H9 (cell line): Measurements from ENCODE around the gene DLGAP4. TPM values are rescaled to one million over a fixed set of nuclear protein-coding genes. Genes with fewer than 3 reads are reported as not detected.

ENCODE experiments used
- DNase-seq: peaks from one replicate; pipeline ENCODE4 v3.0.0-alpha.2; 2017
- H2AFZ ChIP-seq: one replicate; pipeline ENCODE4 v1.6.1; 2013; ENCODE audit warnings: mild to moderate bottlenecking, low read length, control low read depth, moderate library complexity
- H2AK5ac ChIP-seq: 2 replicates; pipeline ENCODE4 v1.6.1; 2013; ENCODE audit warnings: low read length, control low read depth, mixed read lengths; ENCODE audit not compliant: insufficient read length
- H2BK120ac ChIP-seq: one replicate; pipeline ENCODE4 v1.6.1; 2013; ENCODE audit warnings: low read depth, mild to moderate bottlenecking, low read length, control low read depth, inconsistent platforms; ENCODE audit not compliant: poor library complexity, severe bottlenecking
- H2BK12ac ChIP-seq: 2 replicates; pipeline ENCODE4 v1.6.1; 2013; ENCODE audit warnings: low read length, control low read depth, mixed read lengths, low read depth; ENCODE audit not compliant: insufficient read length
- H2BK15ac ChIP-seq: 2 replicates; pipeline ENCODE4 v1.6.1; 2013; ENCODE audit warnings: low read depth, low read length, control low read depth
- H2BK20ac ChIP-seq: one replicate; pipeline ENCODE4 v1.6.1; 2013; ENCODE audit warnings: low read depth, mild to moderate bottlenecking, low read length, control low read depth, inconsistent platforms; ENCODE audit not compliant: poor library complexity, severe bottlenecking
- H2BK5ac ChIP-seq: 2 replicates; pipeline ENCODE4 v1.6.1; 2013; ENCODE audit warnings: low read length, control low read depth, mixed read lengths; ENCODE audit not compliant: insufficient read length
- H3K14ac ChIP-seq: 2 replicates; pipeline ENCODE4 v1.6.1; 2013; ENCODE audit warnings: low read length, control low read depth; ENCODE audit not compliant: insufficient read depth
- H3K18ac ChIP-seq: 2 replicates; pipeline ENCODE4 v1.6.1; 2013; ENCODE audit warnings: low read depth, mild to moderate bottlenecking, mixed read lengths, low read length, control low read depth; ENCODE audit not compliant: insufficient read length
- H3K23ac ChIP-seq: 2 replicates; pipeline ENCODE4 v1.6.1; 2013; ENCODE audit warnings: low read length, control low read depth, mixed read lengths, low read depth; ENCODE audit not compliant: insufficient read length
- H3K23me2 ChIP-seq: 2 replicates; pipeline ENCODE4 v1.6.1; 2013; ENCODE audit warnings: low read depth, mild to moderate bottlenecking, mixed read lengths, low read length, control low read depth; ENCODE audit not compliant: insufficient read length, poor library complexity, severe bottlenecking
- H3K27ac ChIP-seq: 2 replicates; pipeline ENCODE4 v1.5.1; 2013; ENCODE audit warnings: low read length, control low read depth, mixed read lengths, low read depth; ENCODE audit not compliant: insufficient read length
- H3K27me3 ChIP-seq: 2 replicates; pipeline ENCODE4 v1.6.1; 2013; ENCODE audit warnings: low read length, control low read depth, inconsistent platforms; ENCODE audit not compliant: insufficient read depth
- H3K4ac ChIP-seq: 2 replicates; pipeline ENCODE4 v1.6.1; 2013; ENCODE audit warnings: low read depth, mild to moderate bottlenecking, control low read depth, inconsistent platforms, low read length, moderate library complexity
- H3K4me1 ChIP-seq: 2 replicates; pipeline ENCODE4 v1.6.1; 2013; ENCODE audit warnings: low read length, control low read depth, inconsistent platforms; ENCODE audit not compliant: insufficient read depth
- H3K4me2 ChIP-seq: 2 replicates; pipeline ENCODE4 v1.6.1; 2013; ENCODE audit warnings: low read length, control low read depth, mixed read lengths; ENCODE audit not compliant: insufficient read length, insufficient read depth
- H3K56ac ChIP-seq: 2 replicates; pipeline ENCODE4 v1.6.1; 2013; ENCODE audit warnings: low read depth, mild to moderate bottlenecking, mixed read lengths, low read length, control low read depth; ENCODE audit not compliant: insufficient read length
- H3K79me1 ChIP-seq: 2 replicates; pipeline ENCODE4 v1.6.1; 2013; ENCODE audit warnings: low read depth, mild to moderate bottlenecking, moderate library complexity, low read length, control low read depth, inconsistent platforms; ENCODE audit not compliant: insufficient read depth, poor library complexity, severe bottlenecking
- H3K79me2 ChIP-seq: 2 replicates; pipeline ENCODE4 v1.6.1; 2013; ENCODE audit warnings: low read length, control low read depth, inconsistent platforms; ENCODE audit not compliant: insufficient read depth
- H3K9ac ChIP-seq: 2 replicates; pipeline ENCODE4 v1.6.1; 2013; ENCODE audit warnings: low read length, control low read depth, mixed read lengths; ENCODE audit not compliant: insufficient read length; ENCODE audit errors: extremely low read depth
- H3K9me3 ChIP-seq: one replicate; pipeline ENCODE4 v1.6.1; 2013; ENCODE audit warnings: low read depth, low read length, inconsistent platforms; ENCODE audit not compliant: control insufficient read depth
- H3T11ph ChIP-seq: one replicate; pipeline ENCODE4 v1.6.1; 2013; ENCODE audit warnings: mild to moderate bottlenecking, low read length, control low read depth, inconsistent platforms
- H4K20me1 ChIP-seq: one replicate; pipeline ENCODE4 v1.6.1; 2013; ENCODE audit not compliant: control insufficient read depth, insufficient read length, insufficient read depth
- H4K5ac ChIP-seq: 2 replicates; pipeline ENCODE4 v1.6.1; 2013; ENCODE audit warnings: low read depth, mild to moderate bottlenecking, mixed read lengths, low read length, control low read depth; ENCODE audit not compliant: insufficient read length
- H4K8ac ChIP-seq: replicated peaks from 2 replicates; pipeline ENCODE4 v1.6.1; 2013; ENCODE audit warnings: low read length, control low read depth, mixed read lengths, low read depth; ENCODE audit not compliant: insufficient read length
- H4K91ac ChIP-seq: 2 replicates; pipeline ENCODE4 v1.6.1; 2013; ENCODE audit warnings: low read depth, mild to moderate bottlenecking, moderate library complexity, mixed read lengths, low read length, control low read depth; ENCODE audit not compliant: insufficient read length
- H3K27ac Mint-ChIP-seq, 3 experiments: 2 replicates in 2 of 3; 3 replicates in 1 of 3; pipeline ENCODE4 v1.8.0; 2020 to 2021; ENCODE audit warnings: mixed read lengths in 3 of 3, mild to moderate bottlenecking in 1 of 3, moderate library complexity in 1 of 3
- H3K27me3 Mint-ChIP-seq: 2 replicates; pipeline ENCODE4 v1.8.0; 2021; ENCODE audit warnings: low read depth, mild to moderate bottlenecking, moderate library complexity, mixed read lengths
- H3K36me3 Mint-ChIP-seq, 3 experiments: 2 replicates in 2 of 3; 3 replicates in 1 of 3; pipeline ENCODE4 v1.8.0; 2020 to 2021; ENCODE audit warnings: low read depth in 3 of 3, mixed read lengths in 3 of 3; ENCODE audit not compliant: insufficient read depth in 1 of 3
- H3K4me1 Mint-ChIP-seq, 2 experiments: 2 replicates each; pipeline ENCODE4 v1.8.0; 2020; ENCODE audit warnings: mixed read lengths in 2 of 2
- H3K4me3 Mint-ChIP-seq, 2 experiments: 2 replicates in 1 of 2; 3 replicates in 1 of 2; pipeline ENCODE4 v1.8.0; 2020 to 2021; ENCODE audit warnings: mild to moderate bottlenecking in 2 of 2, mixed read lengths in 2 of 2, moderate library complexity in 1 of 2
- H3K9me3 Mint-ChIP-seq, 2 experiments: 2 replicates in 1 of 2; 3 replicates in 1 of 2; pipeline ENCODE4 v1.8.0; 2020; ENCODE audit warnings: mild to moderate bottlenecking in 2 of 2, mixed read lengths in 2 of 2, moderate library complexity in 1 of 2
- WGBS: extraction: QIAGEN DNeasy Blood & Tissue Kit; methylation state at CpG from one replicate; pipeline ENCODE4 v1.1.7; 2013; ENCODE audit warnings: missing lambda C conversion rate, low lambda C conversion rate, mixed read lengths; ENCODE audit not compliant: insufficient read length; ENCODE audit errors: extremely low coverage; 5-methylcytosine and 5-hydroxymethylcytosine counted together
- total RNA-seq: library from RNA; stranded (reverse); gene quantifications from 2 replicates; pipeline ENCODE4 v1.2.1, GENCODE V29; 2021
- TF ChIP-seq, protein P1 (sequence below): fragments of 200-600 bp; sonication (generic); conservative IDR thresholded peaks from 3 replicates; pipeline ENCODE4 v1.8.0; 2021; ENCODE audit warnings: antibody characterized with exemption, mild to moderate bottlenecking

The DLGAP4 gene
- total RNA-seq, 1 experiment from 2014 or later, result 48.0 TPM

DNA sequence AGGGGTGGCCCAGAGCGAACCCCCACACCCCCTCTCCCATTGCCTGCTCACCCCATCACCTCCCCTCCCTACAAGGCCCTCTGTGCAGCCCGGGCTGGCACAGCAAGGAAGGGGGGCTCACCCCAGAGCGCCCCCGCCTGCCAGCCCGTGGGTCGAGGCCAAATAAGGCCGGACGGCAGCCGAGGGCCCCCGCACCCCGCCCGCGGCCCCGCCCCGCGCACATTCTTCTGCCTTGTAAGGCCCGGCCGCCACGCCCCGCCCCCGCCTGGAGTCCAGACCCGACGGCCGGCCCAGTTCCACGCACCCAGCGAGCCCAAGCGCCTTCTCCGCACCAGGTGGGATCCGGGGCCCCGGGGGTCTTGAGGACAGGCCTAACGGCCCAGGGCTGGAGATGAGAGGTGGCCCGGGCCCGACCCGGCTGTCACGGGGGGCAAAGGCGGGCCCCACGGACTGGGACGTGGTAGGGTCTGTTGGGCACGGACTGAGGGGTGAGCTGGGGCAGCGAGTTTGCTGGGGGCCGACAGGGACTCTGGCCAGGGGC lies 235.2 kb downstream of the DLGAP4 start, which contains the start of gene MYL9:
Gene MYL9 (plus strand): TSS at position 293 of the 541 bp plus-strand sequence. CDS start 3,366 bp downstream, outside the sequence.
- TF ChIP-seq, protein P1, sequence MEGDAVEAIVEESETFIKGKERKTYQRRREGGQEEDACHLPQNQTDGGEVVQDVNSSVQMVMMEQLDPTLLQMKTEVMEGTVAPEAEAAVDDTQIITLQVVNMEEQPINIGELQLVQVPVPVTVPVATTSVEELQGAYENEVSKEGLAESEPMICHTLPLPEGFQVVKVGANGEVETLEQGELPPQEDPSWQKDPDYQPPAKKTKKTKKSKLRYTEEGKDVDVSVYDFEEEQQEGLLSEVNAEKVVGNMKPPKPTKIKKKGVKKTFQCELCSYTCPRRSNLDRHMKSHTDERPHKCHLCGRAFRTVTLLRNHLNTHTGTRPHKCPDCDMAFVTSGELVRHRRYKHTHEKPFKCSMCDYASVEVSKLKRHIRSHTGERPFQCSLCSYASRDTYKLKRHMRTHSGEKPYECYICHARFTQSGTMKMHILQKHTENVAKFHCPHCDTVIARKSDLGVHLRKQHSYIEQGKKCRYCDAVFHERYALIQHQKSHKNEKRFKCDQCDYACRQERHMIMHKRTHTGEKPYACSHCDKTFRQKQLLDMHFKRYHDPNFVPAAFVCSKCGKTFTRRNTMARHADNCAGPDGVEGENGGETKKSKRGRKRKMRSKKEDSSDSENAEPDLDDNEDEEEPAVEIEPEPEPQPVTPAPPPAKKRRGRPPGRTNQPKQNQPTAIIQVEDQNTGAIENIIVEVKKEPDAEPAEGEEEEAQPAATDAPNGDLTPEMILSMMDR, result no peak
- peaks cover 35 to 39% of the 10 kb centered on the region in 2 experiments for H3K4me1 Mint-ChIP-seq
- Histone ChIP-seq H3K23ac (no peak within 1 kb of the TSS), H3K56ac (no peak within 1 kb of the TSS), H2BK20ac (no peak within 1 kb of the TSS), H2BK120ac (no peak within 1 kb of the TSS), H3K4ac (no peak within 1 kb of the TSS; the same call in 1 of the 2 replicates), H2AK5ac (no peak within 1 kb of the TSS), H3K9me3 (no peaks in the 10 kb centered on the region), H3T11ph (no peak within 1 kb of the TSS), H3K4me2 (peak within 1 kb of the TSS; percentile 23), H2BK5ac (no peak within 1 kb of the TSS), H3K27ac (no peak within 1 kb of the TSS), H3K18ac (peak within 1 kb of the TSS; percentile 18), H3K79me1 (no peaks in the 10 kb centered on the region), H3K79me2 (no peaks in the 10 kb centered on the region; the same call in 1 of the 2 replicates), H4K20me1 (peaks cover 3% of the 10 kb centered on the region), H3K23me2 (no peaks in the 10 kb centered on the region), H2AFZ (no peak within 1 kb of the TSS), H3K14ac (peak within 1 kb of the TSS; percentile 62; the same call in 1 of the 2 replicates), H4K5ac (no peak within 1 kb of the TSS), H2BK15ac (no peak within 1 kb of the TSS), H3K4me1 (no peaks in the 10 kb centered on the region; the same call in 1 of the 2 replicates), H4K91ac (no peak within 1 kb of the TSS), H3K9ac (peak within 1 kb of the TSS; percentile 9), H3K27me3 (no peaks in the 10 kb centered on the region), H4K8ac (no peak within 1 kb of the TSS), H2BK12ac (no peak within 1 kb of the TSS)
- DNase-seq, result peak; percentile 76
- H3K9me3 Mint-ChIP-seq, result no peaks in the 10 kb centered on the region
- H3K36me3 Mint-ChIP-seq, result peaks cover 9 to 17% (median 11%) of the 10 kb centered on the region in 3 experiments; a peak in 6 of 7 replicates
- no CpG with 5 or more reads among the region's 41 CpGs for WGBS
- no peaks in the 10 kb centered on the region for H3K27me3 Mint-ChIP-seq
- peak within 1 kb of the TSS in 2 of 3 experiments; percentile 86 to 91; a peak in 3 of 7 replicates for H3K27ac Mint-ChIP-seq
- peak within 1 kb of the TSS; percentile 74 to 75 for H3K4me3 Mint-ChIP-seq
